H9 (cell line): ENCODE results near the gene RUSC2. TPM values are rescaled to one million over a fixed set of nuclear protein-coding genes. Genes with fewer than 3 reads are reported as not detected.

Source experiments
- DNase-seq: peaks from one replicate; pipeline ENCODE4 v3.0.0-alpha.2; 2017
- H2AFZ ChIP-seq: one replicate; pipeline ENCODE4 v1.6.1; 2013; ENCODE audit warnings: mild to moderate bottlenecking, low read length, control low read depth, moderate library complexity
- H2AK5ac ChIP-seq: 2 replicates; pipeline ENCODE4 v1.6.1; 2013; ENCODE audit warnings: low read length, control low read depth, mixed read lengths; ENCODE audit not compliant: insufficient read length
- H2BK120ac ChIP-seq: one replicate; pipeline ENCODE4 v1.6.1; 2013; ENCODE audit warnings: low read depth, mild to moderate bottlenecking, low read length, control low read depth, inconsistent platforms; ENCODE audit not compliant: poor library complexity, severe bottlenecking
- H2BK12ac ChIP-seq: 2 replicates; pipeline ENCODE4 v1.6.1; 2013; ENCODE audit warnings: low read length, control low read depth, mixed read lengths, low read depth; ENCODE audit not compliant: insufficient read length
- H2BK15ac ChIP-seq: 2 replicates; pipeline ENCODE4 v1.6.1; 2013; ENCODE audit warnings: low read depth, low read length, control low read depth
- H2BK20ac ChIP-seq: one replicate; pipeline ENCODE4 v1.6.1; 2013; ENCODE audit warnings: low read depth, mild to moderate bottlenecking, low read length, control low read depth, inconsistent platforms; ENCODE audit not compliant: poor library complexity, severe bottlenecking
- H2BK5ac ChIP-seq: 2 replicates; pipeline ENCODE4 v1.6.1; 2013; ENCODE audit warnings: low read length, control low read depth, mixed read lengths; ENCODE audit not compliant: insufficient read length
- H3K14ac ChIP-seq: 2 replicates; pipeline ENCODE4 v1.6.1; 2013; ENCODE audit warnings: low read length, control low read depth; ENCODE audit not compliant: insufficient read depth
- H3K18ac ChIP-seq: 2 replicates; pipeline ENCODE4 v1.6.1; 2013; ENCODE audit warnings: low read depth, mild to moderate bottlenecking, mixed read lengths, low read length, control low read depth; ENCODE audit not compliant: insufficient read length
- H3K23ac ChIP-seq: 2 replicates; pipeline ENCODE4 v1.6.1; 2013; ENCODE audit warnings: low read length, control low read depth, mixed read lengths, low read depth; ENCODE audit not compliant: insufficient read length
- H3K23me2 ChIP-seq: 2 replicates; pipeline ENCODE4 v1.6.1; 2013; ENCODE audit warnings: low read depth, mild to moderate bottlenecking, mixed read lengths, low read length, control low read depth; ENCODE audit not compliant: insufficient read length, poor library complexity, severe bottlenecking
- H3K27ac ChIP-seq: 2 replicates; pipeline ENCODE4 v1.5.1; 2013; ENCODE audit warnings: low read length, control low read depth, mixed read lengths, low read depth; ENCODE audit not compliant: insufficient read length
- H3K27me3 ChIP-seq: 2 replicates; pipeline ENCODE4 v1.6.1; 2013; ENCODE audit warnings: low read length, control low read depth, inconsistent platforms; ENCODE audit not compliant: insufficient read depth
- H3K4ac ChIP-seq: 2 replicates; pipeline ENCODE4 v1.6.1; 2013; ENCODE audit warnings: low read depth, mild to moderate bottlenecking, control low read depth, inconsistent platforms, low read length, moderate library complexity
- H3K4me1 ChIP-seq: 2 replicates; pipeline ENCODE4 v1.6.1; 2013; ENCODE audit warnings: low read length, control low read depth, inconsistent platforms; ENCODE audit not compliant: insufficient read depth
- H3K4me2 ChIP-seq: 2 replicates; pipeline ENCODE4 v1.6.1; 2013; ENCODE audit warnings: low read length, control low read depth, mixed read lengths; ENCODE audit not compliant: insufficient read length, insufficient read depth
- H3K56ac ChIP-seq: 2 replicates; pipeline ENCODE4 v1.6.1; 2013; ENCODE audit warnings: low read depth, mild to moderate bottlenecking, mixed read lengths, low read length, control low read depth; ENCODE audit not compliant: insufficient read length
- H3K79me1 ChIP-seq: 2 replicates; pipeline ENCODE4 v1.6.1; 2013; ENCODE audit warnings: low read depth, mild to moderate bottlenecking, moderate library complexity, low read length, control low read depth, inconsistent platforms; ENCODE audit not compliant: insufficient read depth, poor library complexity, severe bottlenecking
- H3K79me2 ChIP-seq: 2 replicates; pipeline ENCODE4 v1.6.1; 2013; ENCODE audit warnings: low read length, control low read depth, inconsistent platforms; ENCODE audit not compliant: insufficient read depth
- H3K9ac ChIP-seq: 2 replicates; pipeline ENCODE4 v1.6.1; 2013; ENCODE audit warnings: low read length, control low read depth, mixed read lengths; ENCODE audit not compliant: insufficient read length; ENCODE audit errors: extremely low read depth
- H3K9me3 ChIP-seq: one replicate; pipeline ENCODE4 v1.6.1; 2013; ENCODE audit warnings: low read depth, low read length, inconsistent platforms; ENCODE audit not compliant: control insufficient read depth
- H3T11ph ChIP-seq: one replicate; pipeline ENCODE4 v1.6.1; 2013; ENCODE audit warnings: mild to moderate bottlenecking, low read length, control low read depth, inconsistent platforms
- H4K20me1 ChIP-seq: one replicate; pipeline ENCODE4 v1.6.1; 2013; ENCODE audit not compliant: control insufficient read depth, insufficient read length, insufficient read depth
- H4K5ac ChIP-seq: 2 replicates; pipeline ENCODE4 v1.6.1; 2013; ENCODE audit warnings: low read depth, mild to moderate bottlenecking, mixed read lengths, low read length, control low read depth; ENCODE audit not compliant: insufficient read length
- H4K8ac ChIP-seq: replicated peaks from 2 replicates; pipeline ENCODE4 v1.6.1; 2013; ENCODE audit warnings: low read length, control low read depth, mixed read lengths, low read depth; ENCODE audit not compliant: insufficient read length
- H4K91ac ChIP-seq: 2 replicates; pipeline ENCODE4 v1.6.1; 2013; ENCODE audit warnings: low read depth, mild to moderate bottlenecking, moderate library complexity, mixed read lengths, low read length, control low read depth; ENCODE audit not compliant: insufficient read length
- H3K27ac Mint-ChIP-seq, 3 experiments: 2 replicates in 2 of 3; 3 replicates in 1 of 3; pipeline ENCODE4 v1.8.0; 2020 to 2021; ENCODE audit warnings: mixed read lengths in 3 of 3, mild to moderate bottlenecking in 1 of 3, moderate library complexity in 1 of 3
- H3K27me3 Mint-ChIP-seq: 2 replicates; pipeline ENCODE4 v1.8.0; 2021; ENCODE audit warnings: low read depth, mild to moderate bottlenecking, moderate library complexity, mixed read lengths
- H3K36me3 Mint-ChIP-seq, 3 experiments: 2 replicates in 2 of 3; 3 replicates in 1 of 3; pipeline ENCODE4 v1.8.0; 2020 to 2021; ENCODE audit warnings: low read depth in 3 of 3, mixed read lengths in 3 of 3; ENCODE audit not compliant: insufficient read depth in 1 of 3
- H3K4me1 Mint-ChIP-seq, 2 experiments: 2 replicates each; pipeline ENCODE4 v1.8.0; 2020; ENCODE audit warnings: mixed read lengths in 2 of 2
- H3K4me3 Mint-ChIP-seq, 2 experiments: 2 replicates in 1 of 2; 3 replicates in 1 of 2; pipeline ENCODE4 v1.8.0; 2020 to 2021; ENCODE audit warnings: mild to moderate bottlenecking in 2 of 2, mixed read lengths in 2 of 2, moderate library complexity in 1 of 2
- H3K9me3 Mint-ChIP-seq, 2 experiments: 2 replicates in 1 of 2; 3 replicates in 1 of 2; pipeline ENCODE4 v1.8.0; 2020; ENCODE audit warnings: mild to moderate bottlenecking in 2 of 2, mixed read lengths in 2 of 2, moderate library complexity in 1 of 2
- WGBS: extraction: QIAGEN DNeasy Blood & Tissue Kit; methylation state at CpG from one replicate; pipeline ENCODE4 v1.1.7; 2013; ENCODE audit warnings: missing lambda C conversion rate, low lambda C conversion rate, mixed read lengths; ENCODE audit not compliant: insufficient read length; ENCODE audit errors: extremely low coverage; 5-methylcytosine and 5-hydroxymethylcytosine counted together
- total RNA-seq: library from RNA; stranded (reverse); gene quantifications from 2 replicates; pipeline ENCODE4 v1.2.1, GENCODE V29; 2021
- TF ChIP-seq, protein P1 (sequence below): fragments of 200-600 bp; sonication (generic); conservative IDR thresholded peaks from 3 replicates; pipeline ENCODE4 v1.8.0; 2021; ENCODE audit warnings: antibody characterized with exemption, mild to moderate bottlenecking

The RUSC2 gene
- total RNA-seq, 1 experiment from 2014 or later: 6.3 TPM

DNA sequence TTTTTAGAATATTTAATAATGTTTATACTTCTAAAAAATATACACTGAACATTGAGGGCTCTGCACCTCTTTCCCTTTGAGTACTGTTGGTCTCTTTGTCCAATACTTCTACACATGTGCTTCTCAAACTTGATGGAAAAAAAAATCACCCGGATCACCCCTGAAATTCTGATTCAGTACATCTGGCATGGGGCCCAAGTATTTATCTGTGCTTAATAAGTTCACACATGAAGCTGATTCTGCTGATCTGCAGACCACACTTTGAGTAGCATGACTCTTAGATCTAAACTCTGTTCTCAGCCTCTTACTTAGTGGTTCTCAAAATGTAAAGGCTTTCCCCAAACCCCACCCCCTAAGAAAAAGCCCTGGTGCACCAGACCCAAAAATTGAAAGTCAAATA lies 12.0 kb downstream of the RUSC2 start:
- no peak overlapping the region for H3K4me3 Mint-ChIP-seq
- no peaks in the 10 kb centered on the region for H3K27me3 Mint-ChIP-seq

More for the DNA sequence above, 12.0 kb downstream of the RUSC2 start:
- Histone ChIP-seq H4K91ac (no peak overlapping the region), H3K9ac (no peak overlapping the region), H3K27ac (no peak overlapping the region), H2BK12ac (no peak overlapping the region), H2BK120ac (no peak overlapping the region), H3K18ac (no peak overlapping the region), H4K20me1 (no peaks in the 10 kb centered on the region), H3K23ac (no peak overlapping the region), H3K23me2 (no peaks in the 10 kb centered on the region), H2BK15ac (no peak overlapping the region), H3K4me1 (no peaks in the 10 kb centered on the region), H3K79me2 (no peaks in the 10 kb centered on the region), H3K27me3 (no peaks in the 10 kb centered on the region), H3T11ph (no peak overlapping the region), H2BK5ac (no peak overlapping the region), H3K4me2 (no peak overlapping the region), H2AFZ (no peak overlapping the region), H4K5ac (no peak overlapping the region), H3K56ac (no peak overlapping the region), H4K8ac (no peak overlapping the region), H3K4ac (no peak overlapping the region), H2AK5ac (no peak overlapping the region), H3K9me3 (no peaks in the 10 kb centered on the region), H2BK20ac (no peak overlapping the region), H3K79me1 (no peaks in the 10 kb centered on the region), H3K14ac (no peak overlapping the region)
- Mint-ChIP-seq H3K9me3 (peaks cover 13 to 15% of the 10 kb centered on the region in 2 experiments), H3K4me1 (no peaks in the 10 kb centered on the region), H3K36me3 (peaks cover 2 to 9% (median 3%) of the 10 kb centered on the region in 3 experiments; a peak in 5 of 7 replicates), H3K27ac (no peak overlapping the region)
- DNase-seq: no peak
- no CpG with 5 or more reads among the region's 1 CpG for WGBS
- TF ChIP-seq, protein P1, sequence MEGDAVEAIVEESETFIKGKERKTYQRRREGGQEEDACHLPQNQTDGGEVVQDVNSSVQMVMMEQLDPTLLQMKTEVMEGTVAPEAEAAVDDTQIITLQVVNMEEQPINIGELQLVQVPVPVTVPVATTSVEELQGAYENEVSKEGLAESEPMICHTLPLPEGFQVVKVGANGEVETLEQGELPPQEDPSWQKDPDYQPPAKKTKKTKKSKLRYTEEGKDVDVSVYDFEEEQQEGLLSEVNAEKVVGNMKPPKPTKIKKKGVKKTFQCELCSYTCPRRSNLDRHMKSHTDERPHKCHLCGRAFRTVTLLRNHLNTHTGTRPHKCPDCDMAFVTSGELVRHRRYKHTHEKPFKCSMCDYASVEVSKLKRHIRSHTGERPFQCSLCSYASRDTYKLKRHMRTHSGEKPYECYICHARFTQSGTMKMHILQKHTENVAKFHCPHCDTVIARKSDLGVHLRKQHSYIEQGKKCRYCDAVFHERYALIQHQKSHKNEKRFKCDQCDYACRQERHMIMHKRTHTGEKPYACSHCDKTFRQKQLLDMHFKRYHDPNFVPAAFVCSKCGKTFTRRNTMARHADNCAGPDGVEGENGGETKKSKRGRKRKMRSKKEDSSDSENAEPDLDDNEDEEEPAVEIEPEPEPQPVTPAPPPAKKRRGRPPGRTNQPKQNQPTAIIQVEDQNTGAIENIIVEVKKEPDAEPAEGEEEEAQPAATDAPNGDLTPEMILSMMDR: no peak
